ENCODE data around the gene JUNB.

GRCh38 chr19:12748489-12748888, 42.8 kb upstream of the JUNB start:
- TF ChIP-seq, protein P1, sequence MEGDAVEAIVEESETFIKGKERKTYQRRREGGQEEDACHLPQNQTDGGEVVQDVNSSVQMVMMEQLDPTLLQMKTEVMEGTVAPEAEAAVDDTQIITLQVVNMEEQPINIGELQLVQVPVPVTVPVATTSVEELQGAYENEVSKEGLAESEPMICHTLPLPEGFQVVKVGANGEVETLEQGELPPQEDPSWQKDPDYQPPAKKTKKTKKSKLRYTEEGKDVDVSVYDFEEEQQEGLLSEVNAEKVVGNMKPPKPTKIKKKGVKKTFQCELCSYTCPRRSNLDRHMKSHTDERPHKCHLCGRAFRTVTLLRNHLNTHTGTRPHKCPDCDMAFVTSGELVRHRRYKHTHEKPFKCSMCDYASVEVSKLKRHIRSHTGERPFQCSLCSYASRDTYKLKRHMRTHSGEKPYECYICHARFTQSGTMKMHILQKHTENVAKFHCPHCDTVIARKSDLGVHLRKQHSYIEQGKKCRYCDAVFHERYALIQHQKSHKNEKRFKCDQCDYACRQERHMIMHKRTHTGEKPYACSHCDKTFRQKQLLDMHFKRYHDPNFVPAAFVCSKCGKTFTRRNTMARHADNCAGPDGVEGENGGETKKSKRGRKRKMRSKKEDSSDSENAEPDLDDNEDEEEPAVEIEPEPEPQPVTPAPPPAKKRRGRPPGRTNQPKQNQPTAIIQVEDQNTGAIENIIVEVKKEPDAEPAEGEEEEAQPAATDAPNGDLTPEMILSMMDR (IDR thresholded peaks at IDR 0.05): no peak
- TF ChIP-seq MAX (IDR thresholded peaks at IDR 0.05; ENCODE audit: low read depth) (no peak), EP300 (IDR thresholded peaks at IDR 0.05; ENCODE audit: borderline replicate concordance in 1 of 2, low read depth in 1 of 2, low read length in 1 of 2) (no peak)

Data from SK-N-SH (cell line).